SU-DHL-6 (cell line): Measurements from ENCODE around the gene BUB3.

ENCODE experiments used
- CTCF ChIP-seq: fragments of 200-600 bp; sonication (generic); IDR thresholded peaks from one replicate; pipeline ENCODE4 v1.5.1; 2017; ENCODE audit warnings: antibody characterized with exemption, mild to moderate bottlenecking, low read length, moderate library complexity; ENCODE audit not compliant: insufficient read depth, poor library complexity, severe bottlenecking
- EZH2phosphoT487 ChIP-seq: fragments of 200-600 bp; sonication (generic), shearing (Covaris generic); conservative IDR thresholded peaks from 2 replicates; pipeline ENCODE4 v1.6.1; 2018; ENCODE audit warnings: mild to moderate bottlenecking, antibody characterized with exemption, low read length, moderate library complexity, mixed read lengths

GRCh38 chr10:123141791-123142700 is 12.2 kb upstream of the BUB3 start:
- no peak for TF ChIP-seq CTCF
- TF ChIP-seq EZH2phosphoT487, result no peak
